Measurements from ENCODE around the gene CACNA1B. TPM values are rescaled to one million over a fixed set of nuclear protein-coding genes. Genes with fewer than 3 reads are reported as not detected.

The CACNA1B gene
- total and polyA plus RNA-seq, 2 of the 13 experiments (the other 11 are each of a cell fraction or from before 2014, with no cell fraction given), result under 0.01 to 0.04 TPM

DNA sequence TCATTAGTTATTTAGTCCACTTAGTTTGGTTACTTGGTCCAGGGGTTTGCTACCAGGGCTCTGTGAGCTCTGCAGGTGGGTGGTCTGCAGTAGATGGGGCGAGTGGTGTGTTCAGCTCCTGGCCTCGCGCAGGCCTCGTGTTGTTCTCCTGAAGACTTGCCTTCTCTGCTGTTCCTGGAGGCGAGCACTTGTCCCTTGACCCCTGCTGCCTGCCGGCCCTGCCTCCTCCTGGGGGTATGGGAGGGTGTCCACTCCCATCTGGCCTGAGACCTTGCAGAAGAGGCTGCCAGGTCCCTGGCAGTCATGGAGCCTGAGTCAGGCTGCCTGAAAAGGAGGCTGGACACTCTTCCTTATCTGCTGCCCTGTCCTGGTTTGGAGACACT lies 137.0 kb downstream of the CACNA1B start:
- no peaks in the 10 kb centered on the region for H3K4me1 ChIP-seq (ENCODE audit: insufficient read depth, low read length)
- 48% methylated on average over 5 of the region's 6 CpGs for WGBS (ENCODE audit: low lambda C conversion rate)
- intact Hi-C loops (cut with micrococcal nuclease; ENCODE audit: unreplicated experiment) (no loop called here), in situ Hi-C loops (cut with HindIII; ENCODE audit: extremely low pct_ligation_motif_present, low pct_unique_long_range_greater_than_20kb) (no loop called here)
- no peak overlapping the region for H2AFZ ChIP-seq (ENCODE audit: low read length)
- ChIA-PET CTCF (ENCODE audit: low intra/inter-chr PET ratio, low total read pairs) (no interaction called here), POLR2A (no interaction called here)
- H3K27ac ChIP-seq (ENCODE audit: extremely low read length, insufficient read depth, low read length), result no peak overlapping the region
- DNase-seq (ENCODE audit: low spot score) (no peak), FAIRE-seq (no peak), ATAC-seq (no peak)
- TF ChIP-seq, protein P1, sequence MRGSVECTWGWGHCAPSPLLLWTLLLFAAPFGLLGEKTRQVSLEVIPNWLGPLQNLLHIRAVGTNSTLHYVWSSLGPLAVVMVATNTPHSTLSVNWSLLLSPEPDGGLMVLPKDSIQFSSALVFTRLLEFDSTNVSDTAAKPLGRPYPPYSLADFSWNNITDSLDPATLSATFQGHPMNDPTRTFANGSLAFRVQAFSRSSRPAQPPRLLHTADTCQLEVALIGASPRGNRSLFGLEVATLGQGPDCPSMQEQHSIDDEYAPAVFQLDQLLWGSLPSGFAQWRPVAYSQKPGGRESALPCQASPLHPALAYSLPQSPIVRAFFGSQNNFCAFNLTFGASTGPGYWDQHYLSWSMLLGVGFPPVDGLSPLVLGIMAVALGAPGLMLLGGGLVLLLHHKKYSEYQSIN (CRISPR knock-in tag; IDR thresholded peaks at IDR 0.05; ENCODE audit: borderline replicate concordance), result no peak
- TF ChIP-seq ZBTB8A (CRISPR knock-in tag; IDR thresholded peaks at IDR 0.05; ENCODE audit: borderline replicate concordance, low read depth) (no peak), ZNF260 (CRISPR knock-in tag; IDR thresholded peaks at IDR 0.05; ENCODE audit: borderline replicate concordance, low read depth) (no peak), CREB1 (IDR thresholded peaks at IDR 0.05) (no peak), CREB1 (CRISPR knock-in tag; IDR thresholded peaks at IDR 0.05) (no peak), ZNF143 (CRISPR knock-in tag; IDR thresholded peaks at IDR 0.05) (no peak), ZNF432 (CRISPR knock-in tag; IDR thresholded peaks at IDR 0.05; ENCODE audit: borderline replicate concordance) (no peak), KAT7 (CRISPR knock-in tag; IDR thresholded peaks at IDR 0.05; ENCODE audit: borderline replicate concordance) (no peak), ZNF629 (CRISPR knock-in tag; conservative IDR thresholded peaks at IDR 0.05) (no peak), RARG (CRISPR knock-in tag; IDR thresholded peaks at IDR 0.05; ENCODE audit: low read depth) (no peak), ZNF263 (CRISPR knock-in tag; IDR thresholded peaks at IDR 0.05) (no peak)
- TF ChIP-seq, protein P2, sequence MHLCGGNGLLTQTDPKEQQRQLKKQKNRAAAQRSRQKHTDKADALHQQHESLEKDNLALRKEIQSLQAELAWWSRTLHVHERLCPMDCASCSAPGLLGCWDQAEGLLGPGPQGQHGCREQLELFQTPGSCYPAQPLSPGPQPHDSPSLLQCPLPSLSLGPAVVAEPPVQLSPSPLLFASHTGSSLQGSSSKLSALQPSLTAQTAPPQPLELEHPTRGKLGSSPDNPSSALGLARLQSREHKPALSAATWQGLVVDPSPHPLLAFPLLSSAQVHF (CRISPR knock-in tag; IDR thresholded peaks at IDR 0.05), result no peak
- TF ChIP-seq, protein P3, sequence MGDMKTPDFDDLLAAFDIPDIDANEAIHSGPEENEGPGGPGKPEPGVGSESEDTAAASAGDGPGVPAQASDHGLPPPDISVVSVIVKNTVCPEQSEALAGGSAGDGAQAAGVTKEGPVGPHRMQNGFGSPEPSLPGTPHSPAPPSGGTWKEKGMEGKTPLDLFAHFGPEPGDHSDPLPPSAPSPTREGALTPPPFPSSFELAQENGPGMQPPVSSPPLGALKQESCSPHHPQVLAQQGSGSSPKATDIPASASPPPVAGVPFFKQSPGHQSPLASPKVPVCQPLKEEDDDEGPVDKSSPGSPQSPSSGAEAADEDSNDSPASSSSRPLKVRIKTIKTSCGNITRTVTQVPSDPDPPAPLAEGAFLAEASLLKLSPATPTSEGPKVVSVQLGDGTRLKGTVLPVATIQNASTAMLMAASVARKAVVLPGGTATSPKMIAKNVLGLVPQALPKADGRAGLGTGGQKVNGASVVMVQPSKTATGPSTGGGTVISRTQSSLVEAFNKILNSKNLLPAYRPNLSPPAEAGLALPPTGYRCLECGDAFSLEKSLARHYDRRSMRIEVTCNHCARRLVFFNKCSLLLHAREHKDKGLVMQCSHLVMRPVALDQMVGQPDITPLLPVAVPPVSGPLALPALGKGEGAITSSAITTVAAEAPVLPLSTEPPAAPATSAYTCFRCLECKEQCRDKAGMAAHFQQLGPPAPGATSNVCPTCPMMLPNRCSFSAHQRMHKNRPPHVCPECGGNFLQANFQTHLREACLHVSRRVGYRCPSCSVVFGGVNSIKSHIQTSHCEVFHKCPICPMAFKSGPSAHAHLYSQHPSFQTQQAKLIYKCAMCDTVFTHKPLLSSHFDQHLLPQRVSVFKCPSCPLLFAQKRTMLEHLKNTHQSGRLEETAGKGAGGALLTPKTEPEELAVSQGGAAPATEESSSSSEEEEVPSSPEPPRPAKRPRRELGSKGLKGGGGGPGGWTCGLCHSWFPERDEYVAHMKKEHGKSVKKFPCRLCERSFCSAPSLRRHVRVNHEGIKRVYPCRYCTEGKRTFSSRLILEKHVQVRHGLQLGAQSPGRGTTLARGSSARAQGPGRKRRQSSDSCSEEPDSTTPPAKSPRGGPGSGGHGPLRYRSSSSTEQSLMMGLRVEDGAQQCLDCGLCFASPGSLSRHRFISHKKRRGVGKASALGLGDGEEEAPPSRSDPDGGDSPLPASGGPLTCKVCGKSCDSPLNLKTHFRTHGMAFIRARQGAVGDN (CRISPR knock-in tag; IDR thresholded peaks at IDR 0.05), result no peak
- TF ChIP-seq, protein P4, sequence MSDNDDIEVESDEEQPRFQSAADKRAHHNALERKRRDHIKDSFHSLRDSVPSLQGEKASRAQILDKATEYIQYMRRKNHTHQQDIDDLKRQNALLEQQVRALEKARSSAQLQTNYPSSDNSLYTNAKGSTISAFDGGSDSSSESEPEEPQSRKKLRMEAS (IDR thresholded peaks at IDR 0.05), result no peak
- TF ChIP-seq, protein P5, sequence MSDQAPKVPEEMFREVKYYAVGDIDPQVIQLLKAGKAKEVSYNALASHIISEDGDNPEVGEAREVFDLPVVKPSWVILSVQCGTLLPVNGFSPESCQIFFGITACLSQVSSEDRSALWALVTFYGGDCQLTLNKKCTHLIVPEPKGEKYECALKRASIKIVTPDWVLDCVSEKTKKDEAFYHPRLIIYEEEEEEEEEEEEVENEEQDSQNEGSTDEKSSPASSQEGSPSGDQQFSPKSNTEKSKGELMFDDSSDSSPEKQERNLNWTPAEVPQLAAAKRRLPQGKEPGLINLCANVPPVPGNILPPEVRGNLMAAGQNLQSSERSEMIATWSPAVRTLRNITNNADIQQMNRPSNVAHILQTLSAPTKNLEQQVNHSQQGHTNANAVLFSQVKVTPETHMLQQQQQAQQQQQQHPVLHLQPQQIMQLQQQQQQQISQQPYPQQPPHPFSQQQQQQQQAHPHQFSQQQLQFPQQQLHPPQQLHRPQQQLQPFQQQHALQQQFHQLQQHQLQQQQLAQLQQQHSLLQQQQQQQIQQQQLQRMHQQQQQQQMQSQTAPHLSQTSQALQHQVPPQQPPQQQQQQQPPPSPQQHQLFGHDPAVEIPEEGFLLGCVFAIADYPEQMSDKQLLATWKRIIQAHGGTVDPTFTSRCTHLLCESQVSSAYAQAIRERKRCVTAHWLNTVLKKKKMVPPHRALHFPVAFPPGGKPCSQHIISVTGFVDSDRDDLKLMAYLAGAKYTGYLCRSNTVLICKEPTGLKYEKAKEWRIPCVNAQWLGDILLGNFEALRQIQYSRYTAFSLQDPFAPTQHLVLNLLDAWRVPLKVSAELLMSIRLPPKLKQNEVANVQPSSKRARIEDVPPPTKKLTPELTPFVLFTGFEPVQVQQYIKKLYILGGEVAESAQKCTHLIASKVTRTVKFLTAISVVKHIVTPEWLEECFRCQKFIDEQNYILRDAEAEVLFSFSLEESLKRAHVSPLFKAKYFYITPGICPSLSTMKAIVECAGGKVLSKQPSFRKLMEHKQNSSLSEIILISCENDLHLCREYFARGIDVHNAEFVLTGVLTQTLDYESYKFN (CRISPR knock-in tag; conservative IDR thresholded peaks at IDR 0.05), result no peak
- BruUV-seq (replicated peaks), result no TSS peak
- H3K27me3 ChIP-seq (ENCODE audit: control insufficient read depth in 1 of 2, insufficient read depth in 2 of 2, low read length in 2 of 2), result peaks cover 3 to 21% of the 10 kb centered on the region in 2 experiments; a peak in 3 of 5 replicates
- no peak overlapping the region for H3K4me2 ChIP-seq (ENCODE audit: low read depth, low read length)
- no peaks in the 10 kb centered on the region for H3K36me3 ChIP-seq (replicated peaks in 1 of 2; ENCODE audit: control insufficient read depth in 1 of 2, insufficient read depth in 2 of 2, low read length in 2 of 2)
- H3K4me3 ChIP-seq (replicated peaks in 1 of 3; ENCODE audit: insufficient read depth in 1 of 3, low read depth in 2 of 3, low read length in 3 of 3), result no peak overlapping the region
- H3K9ac ChIP-seq (ENCODE audit: insufficient read depth, low read depth, low read length), result no peak overlapping the region
- H4K20me1 ChIP-seq (ENCODE audit: insufficient read depth, low read length), result no peaks in the 10 kb centered on the region
- H3K79me2 ChIP-seq (ENCODE audit: insufficient read depth, low read length), result no peaks in the 10 kb centered on the region
- no peaks in the 10 kb centered on the region for H3K9me3 ChIP-seq (ENCODE audit: low read length)

Measured in HepG2 (cell line).